Liver (tissue), 9 donors: ENCODE measurements around the gene RAE1. TPM values are rescaled to one million over a fixed set of nuclear protein-coding genes. Genes with fewer than 3 reads are reported as not detected.

ENCODE experiments used
- DNase-seq: peaks from one replicate; pipeline ENCODE4 v3.0.0-alpha.2; 2017; ENCODE audit warnings: low spot score
- H3K27ac ChIP-seq, 2 donors: one replicate each; pipeline ENCODE4 v1.7.0; 2013; ENCODE audit warnings: inconsistent platforms in 2 of 2, low read length in 2 of 2, control low read depth in 1 of 2, low read depth in 1 of 2, mild to moderate bottlenecking in 1 of 2
- H3K27me3 ChIP-seq, 4 donors: one replicate each; pipeline versions ENCODE4 v1.6.1 to v1.7.0; 2013; ENCODE audit warnings: low read length in 3 of 4, inconsistent platforms in 1 of 4, mild to moderate bottlenecking in 1 of 4, moderate library complexity in 1 of 4; ENCODE audit not compliant: control insufficient read depth in 4 of 4, insufficient read depth in 4 of 4
- H3K36me3 ChIP-seq, 4 donors: one replicate each; pipeline versions ENCODE4 v1.6.1 to v1.7.0; 2013; ENCODE audit warnings: low read length in 3 of 4, mild to moderate bottlenecking in 3 of 4, low read depth in 1 of 4, moderate library complexity in 1 of 4; ENCODE audit not compliant: control insufficient read depth in 4 of 4, insufficient read depth in 3 of 4
- H3K4me1 ChIP-seq, 4 donors: one replicate each; pipeline versions ENCODE4 v1.6.1 to v1.7.0; 2013; ENCODE audit warnings: low read length in 3 of 4, mild to moderate bottlenecking in 3 of 4, moderate library complexity in 1 of 4; ENCODE audit not compliant: control insufficient read depth in 4 of 4, insufficient read depth in 4 of 4
- H3K4me3 ChIP-seq, 3 donors: one replicate each; pipeline versions ENCODE4 v1.6.1 to v1.7.0; 2013; ENCODE audit warnings: low read length in 3 of 3, control low read depth in 1 of 3, low read depth in 1 of 3, mild to moderate bottlenecking in 1 of 3
- H3K9ac ChIP-seq, 2 donors: one replicate each; pipeline ENCODE4 v1.7.0; 2013; ENCODE audit warnings: low read length in 2 of 2, mild to moderate bottlenecking in 2 of 2, moderate library complexity in 2 of 2, control low read depth in 1 of 2, low read depth in 1 of 2
- H3K9me3 ChIP-seq, 4 donors: one replicate each; pipeline versions ENCODE4 v1.6.1 to v1.7.0; 2013; ENCODE audit warnings: low read length in 3 of 4; ENCODE audit not compliant: control insufficient read depth in 4 of 4
- EGR1 ChIP-seq, 2 donors: IDR thresholded peaks; 2 replicates each; pipeline ENCODE4 v1.6.1; 2016 to 2018; ENCODE audit warnings: antibody characterized with exemption in 2 of 2, low read depth in 2 of 2
- FOXA1 ChIP-seq: IDR thresholded peaks from 2 replicates; pipeline ENCODE4 v1.6.1; 2016; ENCODE audit warnings: antibody characterized with exemption
- FOXA2 ChIP-seq: IDR thresholded peaks from 2 replicates; pipeline ENCODE4 v1.6.1; 2016; ENCODE audit warnings: antibody characterized with exemption
- GABPA ChIP-seq, 2 donors: IDR thresholded peaks in 1 of 2; conservative IDR thresholded peaks in 1 of 2; 2 replicates each; pipeline ENCODE4 v1.6.1; 2016; ENCODE audit warnings: antibody characterized with exemption in 2 of 2, mild to moderate bottlenecking in 1 of 2, moderate library complexity in 1 of 2
- HNF4A ChIP-seq, 2 donors: conservative IDR thresholded peaks; 2 replicates each; pipeline ENCODE4 v1.6.1; 2016; ENCODE audit warnings: antibody characterized with exemption in 2 of 2, mild to moderate bottlenecking in 2 of 2
- HNF4G ChIP-seq: IDR thresholded peaks from 2 replicates; pipeline ENCODE4 v1.6.1; 2016; ENCODE audit warnings: antibody characterized with exemption
- JUND ChIP-seq, 2 donors: IDR thresholded peaks; 2 replicates each; pipeline ENCODE4 v1.6.1; 2016; ENCODE audit warnings: antibody characterized with exemption in 2 of 2
- NR2F2 ChIP-seq: IDR thresholded peaks from 2 replicates; pipeline ENCODE4 v1.6.1; 2016; ENCODE audit warnings: antibody characterized with exemption
- RXRA ChIP-seq, 2 donors: IDR thresholded peaks; 2 replicates each; pipeline ENCODE4 v1.6.1; 2017 to 2018; ENCODE audit warnings: antibody characterized with exemption in 2 of 2, mild to moderate bottlenecking in 1 of 2
- SP1 ChIP-seq: IDR thresholded peaks from 2 replicates; pipeline ENCODE4 v1.6.1; 2018; ENCODE audit warnings: antibody characterized with exemption, mild to moderate bottlenecking
- TAF1 ChIP-seq: conservative IDR thresholded peaks from 2 replicates; pipeline ENCODE4 v1.6.1; 2016; ENCODE audit warnings: antibody characterized with exemption, mild to moderate bottlenecking
- YY1 ChIP-seq: IDR thresholded peaks from 2 replicates; pipeline ENCODE4 v1.6.1; 2016; ENCODE audit warnings: antibody characterized with exemption, mild to moderate bottlenecking
- WGBS: extraction: QIAGEN DNeasy Blood & Tissue Kit; methylation state at CpG from one replicate; pipeline ENCODE4 v1.1.7; 2013; 5-methylcytosine and 5-hydroxymethylcytosine counted together
- polyA plus RNA-seq, 2 donors: library from polyadenylated mRNA; stranded (reverse) in 1 of 2; unstranded in 1 of 2; fragments of 200-250 nt in 1 of 2; fragments of >200 nt in 1 of 2; fragmentation: Nextera tagmentation in 1 of 2; extraction: Ambion mirVana in 1 of 2; gene quantifications; one replicate each; pipeline versions ENCODE4 v1.2.1 to v1.2.3, GENCODE V29; 2013 to 2015
- total RNA-seq, 2 donors: library from RNA; depleted of rRNA; stranded (reverse); fragments of >200 nt; gene quantifications; one replicate each; pipeline ENCODE4 v1.2.3, GENCODE V29; 2014
- TF ChIP-seq, protein P1 (sequence below): IDR thresholded peaks from 2 replicates; pipeline ENCODE4 v1.6.1; 2016; ENCODE audit warnings: antibody characterized with exemption
- TF ChIP-seq, protein P2 (sequence below): IDR thresholded peaks from 2 replicates; pipeline ENCODE4 v1.6.1; 2016; ENCODE audit warnings: antibody characterized with exemption, mild to moderate bottlenecking
- TF ChIP-seq, protein P3 (sequence below): IDR thresholded peaks from 2 replicates; pipeline ENCODE4 v1.6.1; 2016; ENCODE audit warnings: antibody characterized with exemption
- TF ChIP-seq, protein P4 (sequence below): IDR thresholded peaks from 2 replicates; pipeline ENCODE4 v1.6.1; 2016; ENCODE audit warnings: antibody characterized with exemption
- TF ChIP-seq, protein P5 (sequence below): fragments of 150-350 bp; IDR thresholded peaks from 2 replicates; pipeline ENCODE4 v1.5.1; 2017; ENCODE audit warnings: improper control_type of control experiment, low read depth, low read length; ENCODE audit not compliant: missing input control
- donor health status: healthy.
- donor health status: healthy.
- donor health status: healthy.
- donor health status: healthy.
- donor health status: healthy.

The RAE1 gene
- total and polyA plus RNA-seq, 4 donors = 10.0 to 15.5 (median 13.5) TPM

DNA sequence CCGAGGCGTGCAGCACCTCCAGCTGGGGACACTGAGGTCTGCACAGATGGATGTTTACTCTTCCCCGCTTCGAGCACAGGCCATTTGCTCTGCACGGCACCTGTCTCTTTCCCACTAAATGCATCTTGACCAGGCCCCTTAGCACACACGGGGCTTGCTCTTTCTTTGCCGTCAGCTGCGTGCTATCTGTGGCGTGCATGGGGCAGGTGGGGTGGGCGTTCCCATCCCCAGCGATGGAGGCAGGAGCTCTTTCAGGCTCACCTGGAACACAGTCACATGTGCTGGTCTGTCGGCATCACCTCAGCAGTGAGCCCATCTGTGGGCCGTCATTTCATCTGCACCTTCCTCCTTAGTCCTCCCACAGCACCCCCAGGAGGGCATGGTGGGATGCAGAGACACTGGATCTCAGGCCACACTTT, 75.2 kb downstream of the RAE1 start:
- no peak for DNase-seq
- 90% methylated on average over 13 of the region's 13 CpGs for WGBS
- Histone ChIP-seq H3K4me1 (peaks cover 6 to 44% (median 23%) of the 10 kb centered on the region in 4 donors), H3K4me3 (no peak overlapping the region), H3K9me3 (no peaks in the 10 kb centered on the region), H3K9ac (no peak overlapping the region), H3K27ac (no peak overlapping the region), H3K27me3 (no peaks in the 10 kb centered on the region), H3K36me3 (no peaks in the 10 kb centered on the region)
- no peak for TF ChIP-seq GABPA (IDR thresholded peaks at IDR 0.05 in 1 of 2, conservative IDR thresholded peaks at IDR 0.05 in 1 of 2)
- no peak for TF ChIP-seq FOXA2
- no peak for TF ChIP-seq TAF1
- no peak for TF ChIP-seq HNF4G
- TF ChIP-seq, protein P1, sequence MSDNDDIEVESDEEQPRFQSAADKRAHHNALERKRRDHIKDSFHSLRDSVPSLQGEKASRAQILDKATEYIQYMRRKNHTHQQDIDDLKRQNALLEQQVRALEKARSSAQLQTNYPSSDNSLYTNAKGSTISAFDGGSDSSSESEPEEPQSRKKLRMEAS = no peak
- no peak for TF ChIP-seq YY1
- TF ChIP-seq, protein P2, sequence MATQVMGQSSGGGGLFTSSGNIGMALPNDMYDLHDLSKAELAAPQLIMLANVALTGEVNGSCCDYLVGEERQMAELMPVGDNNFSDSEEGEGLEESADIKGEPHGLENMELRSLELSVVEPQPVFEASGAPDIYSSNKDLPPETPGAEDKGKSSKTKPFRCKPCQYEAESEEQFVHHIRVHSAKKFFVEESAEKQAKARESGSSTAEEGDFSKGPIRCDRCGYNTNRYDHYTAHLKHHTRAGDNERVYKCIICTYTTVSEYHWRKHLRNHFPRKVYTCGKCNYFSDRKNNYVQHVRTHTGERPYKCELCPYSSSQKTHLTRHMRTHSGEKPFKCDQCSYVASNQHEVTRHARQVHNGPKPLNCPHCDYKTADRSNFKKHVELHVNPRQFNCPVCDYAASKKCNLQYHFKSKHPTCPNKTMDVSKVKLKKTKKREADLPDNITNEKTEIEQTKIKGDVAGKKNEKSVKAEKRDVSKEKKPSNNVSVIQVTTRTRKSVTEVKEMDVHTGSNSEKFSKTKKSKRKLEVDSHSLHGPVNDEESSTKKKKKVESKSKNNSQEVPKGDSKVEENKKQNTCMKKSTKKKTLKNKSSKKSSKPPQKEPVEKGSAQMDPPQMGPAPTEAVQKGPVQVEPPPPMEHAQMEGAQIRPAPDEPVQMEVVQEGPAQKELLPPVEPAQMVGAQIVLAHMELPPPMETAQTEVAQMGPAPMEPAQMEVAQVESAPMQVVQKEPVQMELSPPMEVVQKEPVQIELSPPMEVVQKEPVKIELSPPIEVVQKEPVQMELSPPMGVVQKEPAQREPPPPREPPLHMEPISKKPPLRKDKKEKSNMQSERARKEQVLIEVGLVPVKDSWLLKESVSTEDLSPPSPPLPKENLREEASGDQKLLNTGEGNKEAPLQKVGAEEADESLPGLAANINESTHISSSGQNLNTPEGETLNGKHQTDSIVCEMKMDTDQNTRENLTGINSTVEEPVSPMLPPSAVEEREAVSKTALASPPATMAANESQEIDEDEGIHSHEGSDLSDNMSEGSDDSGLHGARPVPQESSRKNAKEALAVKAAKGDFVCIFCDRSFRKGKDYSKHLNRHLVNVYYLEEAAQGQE = no peak
- TF ChIP-seq, protein P3, sequence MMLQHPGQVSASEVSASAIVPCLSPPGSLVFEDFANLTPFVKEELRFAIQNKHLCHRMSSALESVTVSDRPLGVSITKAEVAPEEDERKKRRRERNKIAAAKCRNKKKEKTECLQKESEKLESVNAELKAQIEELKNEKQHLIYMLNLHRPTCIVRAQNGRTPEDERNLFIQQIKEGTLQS = no peak
- no peak for TF ChIP-seq JUND (IDR thresholded peaks at IDR 0.05)
- no peak for TF ChIP-seq RXRA (IDR thresholded peaks at IDR 0.05)
- TF ChIP-seq HNF4A (conservative IDR thresholded peaks at IDR 0.05) = no peak
- TF ChIP-seq FOXA1 = no peak
- TF ChIP-seq EGR1 (IDR thresholded peaks at IDR 0.05; ENCODE audit: low read depth in 2 of 2) = no peak
- TF ChIP-seq, protein P4, sequence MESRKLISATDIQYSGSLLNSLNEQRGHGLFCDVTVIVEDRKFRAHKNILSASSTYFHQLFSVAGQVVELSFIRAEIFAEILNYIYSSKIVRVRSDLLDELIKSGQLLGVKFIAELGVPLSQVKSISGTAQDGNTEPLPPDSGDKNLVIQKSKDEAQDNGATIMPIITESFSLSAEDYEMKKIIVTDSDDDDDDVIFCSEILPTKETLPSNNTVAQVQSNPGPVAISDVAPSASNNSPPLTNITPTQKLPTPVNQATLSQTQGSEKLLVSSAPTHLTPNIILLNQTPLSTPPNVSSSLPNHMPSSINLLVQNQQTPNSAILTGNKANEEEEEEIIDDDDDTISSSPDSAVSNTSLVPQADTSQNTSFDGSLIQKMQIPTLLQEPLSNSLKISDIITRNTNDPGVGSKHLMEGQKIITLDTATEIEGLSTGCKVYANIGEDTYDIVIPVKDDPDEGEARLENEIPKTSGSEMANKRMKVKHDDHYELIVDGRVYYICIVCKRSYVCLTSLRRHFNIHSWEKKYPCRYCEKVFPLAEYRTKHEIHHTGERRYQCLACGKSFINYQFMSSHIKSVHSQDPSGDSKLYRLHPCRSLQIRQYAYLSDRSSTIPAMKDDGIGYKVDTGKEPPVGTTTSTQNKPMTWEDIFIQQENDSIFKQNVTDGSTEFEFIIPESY = no peak

DNA sequence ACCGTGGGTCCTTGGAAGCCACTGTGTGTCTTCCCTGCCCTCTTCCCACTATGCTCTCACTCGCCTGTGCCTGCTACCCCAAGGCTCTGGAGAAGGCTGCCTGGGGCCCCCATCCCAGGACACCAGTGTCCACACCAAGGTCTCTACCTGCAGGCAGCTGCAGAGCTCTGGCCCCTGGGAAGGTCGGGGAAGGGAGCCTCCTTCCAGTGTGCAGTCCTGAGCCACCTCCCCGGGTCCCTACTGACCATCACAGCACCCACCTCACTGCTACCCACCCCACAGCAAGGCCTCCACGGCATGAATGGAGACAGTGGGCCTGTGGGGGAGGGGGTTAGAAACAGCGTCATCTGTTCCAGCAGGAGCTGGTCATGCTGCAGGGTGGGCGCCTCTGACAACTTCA, 75.8 kb downstream of the RAE1 start:
- Histone ChIP-seq H3K9me3 (no peaks in the 10 kb centered on the region), H3K36me3 (no peaks in the 10 kb centered on the region), H3K9ac (no peak overlapping the region), H3K4me3 (no peak overlapping the region), H3K27me3 (no peaks in the 10 kb centered on the region), H3K27ac (no peak overlapping the region), H3K4me1 (peaks cover 6 to 42% (median 19%) of the 10 kb centered on the region in 4 donors)
- 86% methylated on average over 7 of the region's 7 CpGs for WGBS
- DNase-seq = no peak
- no peak for TF ChIP-seq NR2F2
- TF ChIP-seq TAF1 = no peak
- TF ChIP-seq, protein P2 = no peak
- TF ChIP-seq, protein P4 = no peak
- no peak for TF ChIP-seq SP1
- TF ChIP-seq, protein P5, sequence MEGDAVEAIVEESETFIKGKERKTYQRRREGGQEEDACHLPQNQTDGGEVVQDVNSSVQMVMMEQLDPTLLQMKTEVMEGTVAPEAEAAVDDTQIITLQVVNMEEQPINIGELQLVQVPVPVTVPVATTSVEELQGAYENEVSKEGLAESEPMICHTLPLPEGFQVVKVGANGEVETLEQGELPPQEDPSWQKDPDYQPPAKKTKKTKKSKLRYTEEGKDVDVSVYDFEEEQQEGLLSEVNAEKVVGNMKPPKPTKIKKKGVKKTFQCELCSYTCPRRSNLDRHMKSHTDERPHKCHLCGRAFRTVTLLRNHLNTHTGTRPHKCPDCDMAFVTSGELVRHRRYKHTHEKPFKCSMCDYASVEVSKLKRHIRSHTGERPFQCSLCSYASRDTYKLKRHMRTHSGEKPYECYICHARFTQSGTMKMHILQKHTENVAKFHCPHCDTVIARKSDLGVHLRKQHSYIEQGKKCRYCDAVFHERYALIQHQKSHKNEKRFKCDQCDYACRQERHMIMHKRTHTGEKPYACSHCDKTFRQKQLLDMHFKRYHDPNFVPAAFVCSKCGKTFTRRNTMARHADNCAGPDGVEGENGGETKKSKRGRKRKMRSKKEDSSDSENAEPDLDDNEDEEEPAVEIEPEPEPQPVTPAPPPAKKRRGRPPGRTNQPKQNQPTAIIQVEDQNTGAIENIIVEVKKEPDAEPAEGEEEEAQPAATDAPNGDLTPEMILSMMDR = no peak
- no peak for TF ChIP-seq RXRA (IDR thresholded peaks at IDR 0.05)
- TF ChIP-seq HNF4A (conservative IDR thresholded peaks at IDR 0.05) = no peak
- TF ChIP-seq JUND (IDR thresholded peaks at IDR 0.05) = no peak
- TF ChIP-seq, protein P1 = no peak
- no peak for TF ChIP-seq YY1
- no peak for TF ChIP-seq FOXA1
- TF ChIP-seq EGR1 (IDR thresholded peaks at IDR 0.05; ENCODE audit: low read depth in 2 of 2) = no peak
- TF ChIP-seq, protein P3 = no peak
